PC-3 (cell line): ENCODE data around the gene RELA. TPM values are rescaled to one million over a fixed set of nuclear protein-coding genes. Genes with fewer than 3 reads are reported as not detected.

Experiments
- ATAC-seq: fragments of 200-7000 bp; cut with Tn5 transposase; 2 replicates; pipeline ENCODE4 v1.9.1; 2020; ENCODE audit warnings: mild to moderate bottlenecking, moderate library complexity
- BruUV-seq: library from RNA; stranded (reverse); fragments of 400-500 nt; replicated peaks from 2 replicates; lab custom pipeline; 2021; lab: Mats Ljungman, UMichigan
- CTCF ChIA-PET: fragments of 300-600 bp; sonication (Branson Sonifier 250); formaldehyde crosslinking; loops from one replicate; lab custom pipeline; 2022; ENCODE audit warnings: antibody characterized with exemption; lab: Charles Lee
- POLR2A ChIA-PET: fragments of 300-600 bp; sonication (Branson Sonifier 250); formaldehyde crosslinking; loops from one replicate; lab custom pipeline; 2022; ENCODE audit warnings: antibody characterized with exemption; ENCODE audit not compliant: unreplicated experiment; lab: Charles Lee
- DNase-seq: peaks from one replicate; pipeline ENCODE4 v3.0.0-alpha.2; 2015
- H2AFZ ChIP-seq: fragments of 300-600 bp; sonication (generic); 2 replicates; pipeline ENCODE4 v1.6.0; 2016; ENCODE audit warnings: antibody characterized with exemption, low read length
- H3F3A ChIP-seq: fragments of 300-600 bp; sonication (generic); one replicate; pipeline ENCODE4 v1.6.0; 2017; ENCODE audit warnings: antibody characterized with exemption, low read length, control low read depth, mild to moderate bottlenecking; ENCODE audit not compliant: unreplicated experiment
- H3K27ac ChIP-seq: fragments of 300-600 bp; sonication (generic); 2 replicates; pipeline ENCODE4 v1.5.1; 2016; ENCODE audit warnings: mild to moderate bottlenecking, low read length
- H3K27me3 ChIP-seq: fragments of 300-600 bp; sonication (generic); 2 replicates; pipeline ENCODE4 v1.6.1; 2016; ENCODE audit warnings: low read length, mixed read lengths
- H3K36me3 ChIP-seq: fragments of 300-600 bp; sonication (generic); 2 replicates; pipeline ENCODE4 v1.6.1; 2016; ENCODE audit warnings: low read depth, mixed run types, low read length, mixed read lengths
- H3K4me1 ChIP-seq: fragments of 300-600 bp; sonication (generic); 2 replicates; pipeline ENCODE4 v1.5.1; 2016; ENCODE audit warnings: low read length; ENCODE audit not compliant: insufficient read depth
- H3K4me2 ChIP-seq: fragments of 300-600 bp; sonication (generic); 2 replicates; pipeline ENCODE4 v1.6.0; 2016; ENCODE audit warnings: low read length
- H3K4me3 ChIP-seq: fragments of 300-600 bp; sonication (generic); 2 replicates; pipeline ENCODE4 v1.5.1; 2016; ENCODE audit warnings: mild to moderate bottlenecking, low read length, mixed read lengths
- H3K79me2 ChIP-seq: fragments of 300-600 bp; sonication (generic); 2 replicates; pipeline ENCODE4 v1.6.1; 2017; ENCODE audit warnings: low read length, mixed read lengths
- H3K9ac ChIP-seq: fragments of 300-600 bp; sonication (generic); 2 replicates; pipeline ENCODE4 v1.6.0; 2016; ENCODE audit warnings: mild to moderate bottlenecking, low read length
- H3K9me2 ChIP-seq: fragments of 300-600 bp; sonication (generic); replicated peaks from 2 replicates; pipeline ENCODE4 v1.6.1; 2016; ENCODE audit warnings: mixed run types, low read length, mixed read lengths
- H3K9me3 ChIP-seq: fragments of 300-600 bp; sonication (generic); 2 replicates; pipeline ENCODE4 v1.6.1; 2016; ENCODE audit warnings: low read length, mixed read lengths
- H4K20me1 ChIP-seq: fragments of 300-600 bp; sonication (generic); 2 replicates; pipeline ENCODE4 v1.6.1; 2016; ENCODE audit warnings: low read length, mixed read lengths
- CTCF ChIP-seq: fragments of 300-600 bp; sonication (generic); conservative IDR thresholded peaks from 2 replicates; pipeline ENCODE4 v1.5.1; 2017; ENCODE audit warnings: antibody characterized with exemption, low read depth, mild to moderate bottlenecking, low read length
- EZH2 ChIP-seq: fragments of 300-600 bp; sonication (generic); IDR thresholded peaks from one replicate; pipeline ENCODE4 v1.6.1; 2017; ENCODE audit warnings: antibody characterized with exemption, mild to moderate bottlenecking, low read length; ENCODE audit not compliant: unreplicated experiment
- EZH2phosphoT487 ChIP-seq: fragments of 300-600 bp; sonication (generic); IDR thresholded peaks from 2 replicates; pipeline ENCODE4 v1.6.1; 2018; ENCODE audit warnings: mild to moderate bottlenecking, antibody characterized with exemption, low read length, borderline replicate concordance
- intact Hi-C: fragments of 100-400 bp; cut with micrococcal nuclease; formaldehyde crosslinking; loops from 2 replicates; pipeline ENCODE4 v1.9.0; 2023
- total RNA-seq: library from RNA; depleted of rRNA; stranded (reverse); fragments of >200 nt; gene quantifications from 2 replicates; pipeline ENCODE4 v1.2.3, GENCODE V29; 2014

RELA gene
- total RNA-seq, 1 experiment from 2014 or later, result 84.2 TPM

DNA sequence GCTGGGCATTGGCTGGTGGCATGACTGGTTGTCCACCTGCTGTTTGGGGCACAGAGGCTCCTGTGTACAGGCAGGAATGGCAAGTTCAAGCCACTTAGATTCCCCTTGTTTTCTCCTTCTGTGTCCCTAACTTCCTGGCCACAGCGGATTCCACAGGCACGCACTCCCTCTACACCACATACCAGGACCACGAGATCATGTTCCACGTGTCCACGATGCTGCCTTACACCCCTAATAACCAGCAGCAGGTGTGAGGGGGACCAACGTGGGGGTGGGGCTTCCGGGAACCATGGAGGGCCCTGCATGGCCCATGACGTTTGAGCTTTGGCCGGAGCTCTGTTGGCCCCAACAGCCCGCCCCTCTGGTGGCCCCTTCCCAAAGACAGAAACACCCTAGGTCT lies 17.0 kb downstream of the RELA start:
- ATAC-seq, result no peak
- BruUV-seq, result TSS peak; percentile 41

GRCh38 chr11:65644837-65645236 lies 17.9 kb downstream of the RELA start:
- POLR2A ChIA-PET, result no interaction called here
- H3K4me3 ChIP-seq, result no peak overlapping the region

More for the DNA sequence above, 17.0 kb downstream of the RELA start:
- H3K27ac ChIP-seq, result no peak overlapping the region
- no peaks in the 10 kb centered on the region for H3F3A ChIP-seq
- H3K9me3 ChIP-seq, result no peaks in the 10 kb centered on the region
- H4K20me1 ChIP-seq, result no peaks in the 10 kb centered on the region
- no peaks in the 10 kb centered on the region for H3K9me2 ChIP-seq
- no peaks in the 10 kb centered on the region for H3K79me2 ChIP-seq
- TF ChIP-seq EZH2, result no peak
- TF ChIP-seq EZH2phosphoT487, result no peak
- no peak for TF ChIP-seq CTCF
- DNase-seq, result no peak
- intact Hi-C loops, result no loop called here
- no peak overlapping the region for H2AFZ ChIP-seq
- H3K4me1 ChIP-seq, result no peaks in the 10 kb centered on the region; the same call in 1 of the 2 replicates
- CTCF ChIA-PET, result no interaction called here
- POLR2A ChIA-PET, result no interaction called here
- H3K36me3 ChIP-seq, result no peaks in the 10 kb centered on the region
- no peak overlapping the region for H3K4me2 ChIP-seq
- H3K9ac ChIP-seq, result no peak overlapping the region
- no peaks in the 10 kb centered on the region for H3K27me3 ChIP-seq
- no peak overlapping the region for H3K4me3 ChIP-seq

More at GRCh38 chr11:65644837-65645236, 17.9 kb downstream of the RELA start:
- Histone ChIP-seq H3K4me2 (no peak overlapping the region), H3K9ac (no peak overlapping the region), H3K9me2 (no peaks in the 10 kb centered on the region), H2AFZ (no peak overlapping the region), H3K4me1 (no peaks in the 10 kb centered on the region; the same call in 1 of the 2 replicates), H3K79me2 (no peaks in the 10 kb centered on the region), H3K36me3 (no peaks in the 10 kb centered on the region), H3K27ac (no peak overlapping the region), H3F3A (no peaks in the 10 kb centered on the region), H4K20me1 (no peaks in the 10 kb centered on the region), H3K9me3 (no peaks in the 10 kb centered on the region), H3K27me3 (no peaks in the 10 kb centered on the region)
- intact Hi-C loops, result no loop called here
- ATAC-seq (no peak), DNase-seq (no peak)
- TF ChIP-seq EZH2 (no peak), CTCF (no peak), EZH2phosphoT487 (no peak)
- BruUV-seq, result no TSS peak
- CTCF ChIA-PET, result no interaction called here
